NB4 (cell line): ENCODE data around the gene CETN3.

Experiments
- DNase-seq: peaks from one replicate; pipeline ENCODE4 v3.0.0; 2010; ENCODE audit warnings: low read depth
- H3K4me3 ChIP-seq: one replicate; pipeline ENCODE4 v1.5.1; 2011; ENCODE audit warnings: mild to moderate bottlenecking, low read depth, low read length, moderate library complexity
- MYC ChIP-seq: IDR thresholded peaks from 2 replicates; pipeline ENCODE4 v1.6.1; 2011; ENCODE audit warnings: low read depth, low read length
- POLR2A ChIP-seq: IDR thresholded peaks from 2 replicates; pipeline ENCODE4 v1.6.1; 2011; ENCODE audit warnings: mild to moderate bottlenecking; ENCODE audit not compliant: insufficient read length; ENCODE audit errors: extremely low read depth
- TF ChIP-seq, protein P1 (sequence below): IDR thresholded peaks from 2 replicates; pipeline ENCODE4 v1.6.1; 2011; ENCODE audit warnings: low read depth, low read length
- TF ChIP-seq, protein P2 (sequence below): IDR thresholded peaks from one replicate; pipeline ENCODE4 v1.5.1; 2012; ENCODE audit warnings: low read depth, low read length

Gene CETN3

GRCh38 chr5:90406466-90406865 is 3.1 kb downstream of the CETN3 start:
- DNase-seq = no peak
- no peak overlapping the region for H3K4me3 ChIP-seq
- no peak for TF ChIP-seq MYC
- TF ChIP-seq POLR2A = no peak
- TF ChIP-seq, protein P1, sequence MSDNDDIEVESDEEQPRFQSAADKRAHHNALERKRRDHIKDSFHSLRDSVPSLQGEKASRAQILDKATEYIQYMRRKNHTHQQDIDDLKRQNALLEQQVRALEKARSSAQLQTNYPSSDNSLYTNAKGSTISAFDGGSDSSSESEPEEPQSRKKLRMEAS = no peak
- TF ChIP-seq, protein P2, sequence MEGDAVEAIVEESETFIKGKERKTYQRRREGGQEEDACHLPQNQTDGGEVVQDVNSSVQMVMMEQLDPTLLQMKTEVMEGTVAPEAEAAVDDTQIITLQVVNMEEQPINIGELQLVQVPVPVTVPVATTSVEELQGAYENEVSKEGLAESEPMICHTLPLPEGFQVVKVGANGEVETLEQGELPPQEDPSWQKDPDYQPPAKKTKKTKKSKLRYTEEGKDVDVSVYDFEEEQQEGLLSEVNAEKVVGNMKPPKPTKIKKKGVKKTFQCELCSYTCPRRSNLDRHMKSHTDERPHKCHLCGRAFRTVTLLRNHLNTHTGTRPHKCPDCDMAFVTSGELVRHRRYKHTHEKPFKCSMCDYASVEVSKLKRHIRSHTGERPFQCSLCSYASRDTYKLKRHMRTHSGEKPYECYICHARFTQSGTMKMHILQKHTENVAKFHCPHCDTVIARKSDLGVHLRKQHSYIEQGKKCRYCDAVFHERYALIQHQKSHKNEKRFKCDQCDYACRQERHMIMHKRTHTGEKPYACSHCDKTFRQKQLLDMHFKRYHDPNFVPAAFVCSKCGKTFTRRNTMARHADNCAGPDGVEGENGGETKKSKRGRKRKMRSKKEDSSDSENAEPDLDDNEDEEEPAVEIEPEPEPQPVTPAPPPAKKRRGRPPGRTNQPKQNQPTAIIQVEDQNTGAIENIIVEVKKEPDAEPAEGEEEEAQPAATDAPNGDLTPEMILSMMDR = no peak

GRCh38 chr5:90402521-90403255 is 6.9 kb downstream of the CETN3 start:
- DNase-seq = no peak
- TF ChIP-seq, protein P1 = no peak
- no peak for TF ChIP-seq POLR2A
- no peak for TF ChIP-seq MYC
- TF ChIP-seq, protein P2 = no peak
- no peak overlapping the region for H3K4me3 ChIP-seq

DNA sequence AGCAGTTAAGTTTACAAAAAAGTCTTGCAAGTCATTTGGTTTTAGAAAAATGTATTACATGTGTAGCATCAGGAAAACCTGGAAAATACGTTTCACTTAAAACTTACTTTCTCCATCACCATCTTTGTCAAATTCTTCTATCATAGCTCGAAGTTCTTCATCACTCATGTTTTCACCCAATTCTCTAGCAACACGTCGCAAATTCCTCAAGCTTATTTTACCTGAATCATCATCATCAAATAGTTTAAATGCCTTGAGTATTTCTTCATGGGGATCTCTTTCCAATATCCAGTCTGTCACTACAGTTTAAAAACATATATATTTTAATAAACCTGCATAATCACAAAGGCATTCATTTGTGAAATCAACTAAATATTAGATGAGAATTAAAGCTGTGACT is 10.3 kb downstream of the CETN3 start:
- no peak overlapping the region for H3K4me3 ChIP-seq
- DNase-seq = no peak
- TF ChIP-seq, protein P1 = no peak
- TF ChIP-seq, protein P2 = no peak

GRCh38 chr5:90398726-90399125 is 10.8 kb downstream of the CETN3 start:
- no peak overlapping the region for H3K4me3 ChIP-seq
- no peak for DNase-seq
- TF ChIP-seq POLR2A (no peak), MYC (no peak)
- TF ChIP-seq, protein P2 = no peak
- TF ChIP-seq, protein P1 = no peak

DNA sequence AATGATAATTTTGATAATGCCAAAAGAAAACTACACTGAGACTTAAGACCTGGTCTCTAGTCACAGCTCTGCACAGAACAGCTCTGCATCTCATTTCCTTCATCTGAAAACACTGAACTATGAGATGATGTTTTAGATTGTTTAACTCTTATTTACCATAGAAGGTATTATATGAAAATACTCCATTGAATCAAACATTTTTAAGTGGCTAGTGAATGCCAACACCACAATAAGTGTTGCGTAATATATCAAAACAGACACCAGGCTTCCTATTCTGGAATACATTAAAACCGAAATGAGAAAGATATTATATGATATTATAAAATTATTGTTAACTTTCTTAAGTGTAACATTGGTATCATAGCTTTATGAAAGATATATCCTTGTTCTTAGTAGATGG is 14.6 kb downstream of the CETN3 start:
- H3K4me3 ChIP-seq = no peak overlapping the region
- TF ChIP-seq POLR2A (no peak), MYC (no peak)
- TF ChIP-seq, protein P1 = no peak
- TF ChIP-seq, protein P2 = no peak
- no peak for DNase-seq

- DNase-seq = no peak
- TF ChIP-seq POLR2A (no peak), MYC (no peak)
- TF ChIP-seq, protein P1 = no peak
- TF ChIP-seq, protein P2 = no peak
- H3K4me3 ChIP-seq = no peak overlapping the region
These were observed 18.6 kb downstream of the CETN3 start for GRCh38 chr5:90390928-90391327.
